HepG2 (cell line): ENCODE results near the gene S100A13. TPM values are rescaled to one million over a fixed set of nuclear protein-coding genes. Genes with fewer than 3 reads are reported as not detected.

Source experiments
- EED ChIP-seq: sonication (generic); formaldehyde crosslinking; IDR thresholded peaks from 2 replicates; pipeline ENCODE4 v1.5.0; 2020; ENCODE audit warnings: mild to moderate bottlenecking, missing genetic modification reagents
- HNF4G ChIP-seq, 2 experiments: sonication (generic) in 1 of 2; formaldehyde crosslinking in 1 of 2; IDR thresholded peaks; 2 replicates each; pipeline versions ENCODE4 v1.4.0 to v1.6.1; 2011 to 2020; ENCODE audit warnings: borderline replicate concordance in 2 of 2, low read depth in 2 of 2, mild to moderate bottlenecking in 2 of 2, low read length in 1 of 2, missing genetic modification reagents in 1 of 2, moderate library complexity in 1 of 2
- MYC ChIP-seq: sonication (generic); formaldehyde crosslinking; IDR thresholded peaks from 2 replicates; pipeline ENCODE4 v1.9.0; 2021; ENCODE audit warnings: missing genetic modification reagents, borderline replicate concordance
- NRL ChIP-seq: sonication (generic); formaldehyde crosslinking; IDR thresholded peaks from 2 replicates; pipeline ENCODE4 v1.5.0; 2020; ENCODE audit warnings: missing genetic modification reagents, mild to moderate bottlenecking, moderate library complexity, borderline replicate concordance
- REXO4 ChIP-seq: sonication (generic); formaldehyde crosslinking; IDR thresholded peaks from 2 replicates; pipeline ENCODE4 v1.8.0; 2022; ENCODE audit warnings: missing genetic modification reagents, mild to moderate bottlenecking, borderline replicate concordance
- SAP130 ChIP-seq: IDR thresholded peaks from 2 replicates; pipeline ENCODE4 v1.6.1; 2016; ENCODE audit warnings: low read depth
- SMAD3 ChIP-seq: sonication (generic); formaldehyde crosslinking; IDR thresholded peaks from 2 replicates; pipeline ENCODE4 v1.4.0; 2020; ENCODE audit warnings: missing genetic modification reagents
- SRSF9 ChIP-seq: fragments of 200-400 bp; formaldehyde crosslinking; IDR thresholded peaks from 2 replicates; pipeline ENCODE4 v1.6.1; 2018; ENCODE audit warnings: borderline replicate concordance, mild to moderate bottlenecking, low read depth, low read length; ENCODE audit not compliant: insufficient read depth, poor library complexity, severe bottlenecking
- YEATS2 ChIP-seq: sonication (generic); formaldehyde crosslinking; IDR thresholded peaks from 2 replicates; pipeline ENCODE4 v1.4.0; 2020; ENCODE audit warnings: missing genetic modification reagents, borderline replicate concordance
- ZNF430 ChIP-seq: sonication (generic); formaldehyde crosslinking; IDR thresholded peaks from 2 replicates; pipeline ENCODE4 v1.9.0; 2021; ENCODE audit warnings: mild to moderate bottlenecking, missing genetic modification reagents
- ZNF598 ChIP-seq: sonication (generic); formaldehyde crosslinking; IDR thresholded peaks from 2 replicates; pipeline ENCODE4 v1.5.1; 2020; ENCODE audit warnings: mild to moderate bottlenecking, missing genetic modification reagents, borderline replicate concordance
- ZNF747 ChIP-seq: sonication (generic); formaldehyde crosslinking; IDR thresholded peaks from 2 replicates; pipeline ENCODE4 v1.8.1; 2023; ENCODE audit warnings: missing genetic modification reagents, mild to moderate bottlenecking, borderline replicate concordance
- polyA plus RNA-seq, 8 experiments: library from polyadenylated mRNA; depleted of rRNA in 3 of 8; stranded (reverse) in 7 of 8; unstranded in 1 of 8; fragments of >200 nt; fragmentation: Illumina TruSeq in 4 of 8; extraction: Trizol in 4 of 8; gene quantifications; 2 replicates each; pipeline versions ENCODE4 v1.2.1 to v1.2.3, GENCODE V29; 2011 to 2016; ENCODE audit warnings: low read depth in 4 of 8, missing spikeins in 1 of 8, mixed read lengths in 1 of 8; ENCODE audit not compliant: insufficient read depth in 1 of 8
- total RNA-seq, 5 experiments: library from RNA; depleted of rRNA; stranded (reverse); fragments of >200 nt; fragmentation: Illumina TruSeq; extraction: Trizol; gene quantifications; 2 replicates each; pipeline ENCODE4 v1.2.3, GENCODE V29; 2016; ENCODE audit warnings: low read depth in 1 of 5
- TF ChIP-seq, protein P1 (sequence below): sonication (generic); formaldehyde crosslinking; IDR thresholded peaks from 2 replicates; pipeline ENCODE4 v1.5.0; 2020; ENCODE audit warnings: missing genetic modification reagents
- TF ChIP-seq, protein P2 (sequence below): sonication (generic); formaldehyde crosslinking; IDR thresholded peaks from 2 replicates; pipeline ENCODE4 v1.5.0; 2020; ENCODE audit warnings: mild to moderate bottlenecking, missing genetic modification reagents, moderate library complexity
- TF ChIP-seq, protein P3 (sequence below): sonication (generic); formaldehyde crosslinking; IDR thresholded peaks from 2 replicates; pipeline ENCODE4 v1.5.0; 2020; ENCODE audit warnings: mild to moderate bottlenecking, missing genetic modification reagents
- TF ChIP-seq, protein P4 (sequence below): sonication (generic); formaldehyde crosslinking; IDR thresholded peaks from 2 replicates; pipeline ENCODE4 v1.4.0; 2020; ENCODE audit warnings: mild to moderate bottlenecking, low read depth, missing genetic modification reagents
- TF ChIP-seq, protein P5 (sequence below): sonication (generic); formaldehyde crosslinking; conservative IDR thresholded peaks from 2 replicates; pipeline ENCODE4 v1.4.0; 2020; ENCODE audit warnings: missing genetic modification reagents
- TF ChIP-seq, protein P6 (sequence below): sonication (generic); formaldehyde crosslinking; IDR thresholded peaks from 2 replicates; pipeline ENCODE4 v1.5.1; 2020; ENCODE audit warnings: missing genetic modification reagents, mild to moderate bottlenecking, borderline replicate concordance

S100A13 gene
- total and polyA plus RNA-seq, 2 of the 13 experiments (the other 11 are each of a cell fraction or from before 2014, with no cell fraction given): 89.5 to 172 TPM

DNA sequence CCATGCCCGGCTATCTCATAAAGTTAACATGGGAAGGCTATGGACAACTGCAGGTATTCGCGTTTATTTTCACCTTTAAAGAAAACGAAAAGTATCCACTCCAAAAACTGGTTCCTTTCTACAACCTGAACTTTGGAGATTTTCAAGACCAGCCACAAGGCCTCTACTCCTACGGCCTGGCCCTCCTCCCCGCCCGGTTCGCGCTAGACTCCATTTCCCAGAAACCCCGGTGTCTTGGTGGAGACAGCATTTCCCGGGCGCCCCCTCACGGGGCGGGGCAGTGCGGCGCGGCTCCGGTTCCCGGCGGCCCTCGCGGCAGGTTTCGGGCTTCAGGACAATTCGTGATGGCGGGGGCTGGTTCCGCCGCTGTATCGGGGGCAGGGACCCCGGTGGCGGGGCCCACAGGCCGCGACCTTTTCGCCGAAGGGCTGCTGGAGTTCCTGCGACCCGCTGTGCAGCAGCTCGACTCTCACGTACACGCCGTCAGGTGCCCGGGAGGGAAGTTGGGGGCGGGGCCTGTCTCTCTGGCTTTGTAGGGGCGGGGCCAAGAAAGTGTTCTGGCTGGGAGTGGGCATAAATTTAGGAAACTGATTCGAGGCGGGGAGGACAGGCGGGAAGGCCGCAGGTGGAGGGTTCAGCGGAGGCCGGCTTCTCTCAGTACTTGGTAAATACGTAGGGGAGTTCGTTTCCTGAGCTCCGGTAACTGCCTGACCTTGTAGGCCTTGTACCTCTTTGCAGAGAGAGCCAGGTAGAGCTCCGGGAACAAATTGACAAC lies 31.3 kb upstream of the S100A13 start, which contains the start of gene SNAPIN (continued):
- TF ChIP-seq, protein P1, sequence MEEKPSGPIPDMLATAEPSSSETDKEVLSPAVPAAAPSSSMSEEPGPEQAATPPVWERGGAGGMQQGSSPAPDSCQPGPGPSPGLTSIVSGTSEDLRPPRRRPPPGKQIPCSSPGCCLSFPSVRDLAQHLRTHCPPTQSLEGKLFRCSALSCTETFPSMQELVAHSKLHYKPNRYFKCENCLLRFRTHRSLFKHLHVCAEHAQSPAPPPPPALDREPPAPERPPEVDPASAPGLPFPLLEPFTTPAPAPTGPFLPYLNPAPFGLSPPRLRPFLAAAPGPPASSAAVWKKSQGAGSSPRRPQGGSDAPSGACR: peak; percentile 89; the same call in 1 of the 2 replicates
- TF ChIP-seq SMAD3 (CRISPR knock-in tag) (peak; percentile 47; the same call in 1 of the 2 replicates), MYC (peak; percentile 62; the same call in 1 of the 2 replicates), ZNF747 (no peak), ZNF430 (CRISPR knock-in tag) (0 out of 2 replicates have a peak, but pooled peaks have one; percentile 54), EED (CRISPR knock-in tag) (no peak), ZNF598 (CRISPR knock-in tag) (no peak), NRL (peak; percentile 72; the same call in 1 of the 2 replicates), SRSF9 (no peak), SAP130 (peak; percentile 84), HNF4G (IDR thresholded peaks at IDR 0.05; ENCODE audit: borderline replicate concordance, low read depth, low read length) (no peak), HNF4G (CRISPR knock-in tag; IDR thresholded peaks at IDR 0.05; ENCODE audit: borderline replicate concordance, low read depth) (no peak), REXO4 (CRISPR knock-in tag) (no peak), YEATS2 (CRISPR knock-in tag) (peak; percentile 88)
- TF ChIP-seq, protein P2, sequence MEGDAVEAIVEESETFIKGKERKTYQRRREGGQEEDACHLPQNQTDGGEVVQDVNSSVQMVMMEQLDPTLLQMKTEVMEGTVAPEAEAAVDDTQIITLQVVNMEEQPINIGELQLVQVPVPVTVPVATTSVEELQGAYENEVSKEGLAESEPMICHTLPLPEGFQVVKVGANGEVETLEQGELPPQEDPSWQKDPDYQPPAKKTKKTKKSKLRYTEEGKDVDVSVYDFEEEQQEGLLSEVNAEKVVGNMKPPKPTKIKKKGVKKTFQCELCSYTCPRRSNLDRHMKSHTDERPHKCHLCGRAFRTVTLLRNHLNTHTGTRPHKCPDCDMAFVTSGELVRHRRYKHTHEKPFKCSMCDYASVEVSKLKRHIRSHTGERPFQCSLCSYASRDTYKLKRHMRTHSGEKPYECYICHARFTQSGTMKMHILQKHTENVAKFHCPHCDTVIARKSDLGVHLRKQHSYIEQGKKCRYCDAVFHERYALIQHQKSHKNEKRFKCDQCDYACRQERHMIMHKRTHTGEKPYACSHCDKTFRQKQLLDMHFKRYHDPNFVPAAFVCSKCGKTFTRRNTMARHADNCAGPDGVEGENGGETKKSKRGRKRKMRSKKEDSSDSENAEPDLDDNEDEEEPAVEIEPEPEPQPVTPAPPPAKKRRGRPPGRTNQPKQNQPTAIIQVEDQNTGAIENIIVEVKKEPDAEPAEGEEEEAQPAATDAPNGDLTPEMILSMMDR (CRISPR knock-in tag): peak; percentile 48
- TF ChIP-seq, protein P3, sequence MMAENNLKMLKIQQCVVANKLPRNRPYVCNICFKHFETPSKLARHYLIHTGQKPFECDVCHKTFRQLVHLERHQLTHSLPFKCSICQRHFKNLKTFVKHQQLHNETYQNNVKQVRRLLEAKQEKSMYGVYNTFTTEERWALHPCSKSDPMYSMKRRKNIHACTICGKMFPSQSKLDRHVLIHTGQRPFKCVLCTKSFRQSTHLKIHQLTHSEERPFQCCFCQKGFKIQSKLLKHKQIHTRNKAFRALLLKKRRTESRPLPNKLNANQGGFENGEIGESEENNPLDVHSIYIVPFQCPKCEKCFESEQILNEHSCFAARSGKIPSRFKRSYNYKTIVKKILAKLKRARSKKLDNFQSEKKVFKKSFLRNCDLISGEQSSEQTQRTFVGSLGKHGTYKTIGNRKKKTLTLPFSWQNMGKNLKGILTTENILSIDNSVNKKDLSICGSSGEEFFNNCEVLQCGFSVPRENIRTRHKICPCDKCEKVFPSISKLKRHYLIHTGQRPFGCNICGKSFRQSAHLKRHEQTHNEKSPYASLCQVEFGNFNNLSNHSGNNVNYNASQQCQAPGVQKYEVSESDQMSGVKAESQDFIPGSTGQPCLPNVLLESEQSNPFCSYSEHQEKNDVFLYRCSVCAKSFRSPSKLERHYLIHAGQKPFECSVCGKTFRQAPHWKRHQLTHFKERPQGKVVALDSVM (CRISPR knock-in tag): peak; percentile 35; the same call in 1 of the 2 replicates
- TF ChIP-seq, protein P4, sequence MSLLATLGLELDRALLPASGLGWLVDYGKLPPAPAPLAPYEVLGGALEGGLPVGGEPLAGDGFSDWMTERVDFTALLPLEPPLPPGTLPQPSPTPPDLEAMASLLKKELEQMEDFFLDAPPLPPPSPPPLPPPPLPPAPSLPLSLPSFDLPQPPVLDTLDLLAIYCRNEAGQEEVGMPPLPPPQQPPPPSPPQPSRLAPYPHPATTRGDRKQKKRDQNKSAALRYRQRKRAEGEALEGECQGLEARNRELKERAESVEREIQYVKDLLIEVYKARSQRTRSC (CRISPR knock-in tag): no peak
- TF ChIP-seq, protein P5, sequence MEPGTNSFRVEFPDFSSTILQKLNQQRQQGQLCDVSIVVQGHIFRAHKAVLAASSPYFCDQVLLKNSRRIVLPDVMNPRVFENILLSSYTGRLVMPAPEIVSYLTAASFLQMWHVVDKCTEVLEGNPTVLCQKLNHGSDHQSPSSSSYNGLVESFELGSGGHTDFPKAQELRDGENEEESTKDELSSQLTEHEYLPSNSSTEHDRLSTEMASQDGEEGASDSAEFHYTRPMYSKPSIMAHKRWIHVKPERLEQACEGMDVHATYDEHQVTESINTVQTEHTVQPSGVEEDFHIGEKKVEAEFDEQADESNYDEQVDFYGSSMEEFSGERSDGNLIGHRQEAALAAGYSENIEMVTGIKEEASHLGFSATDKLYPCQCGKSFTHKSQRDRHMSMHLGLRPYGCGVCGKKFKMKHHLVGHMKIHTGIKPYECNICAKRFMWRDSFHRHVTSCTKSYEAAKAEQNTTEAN: peak; percentile 52; the same call in 1 of the 2 replicates
- TF ChIP-seq, protein P6, sequence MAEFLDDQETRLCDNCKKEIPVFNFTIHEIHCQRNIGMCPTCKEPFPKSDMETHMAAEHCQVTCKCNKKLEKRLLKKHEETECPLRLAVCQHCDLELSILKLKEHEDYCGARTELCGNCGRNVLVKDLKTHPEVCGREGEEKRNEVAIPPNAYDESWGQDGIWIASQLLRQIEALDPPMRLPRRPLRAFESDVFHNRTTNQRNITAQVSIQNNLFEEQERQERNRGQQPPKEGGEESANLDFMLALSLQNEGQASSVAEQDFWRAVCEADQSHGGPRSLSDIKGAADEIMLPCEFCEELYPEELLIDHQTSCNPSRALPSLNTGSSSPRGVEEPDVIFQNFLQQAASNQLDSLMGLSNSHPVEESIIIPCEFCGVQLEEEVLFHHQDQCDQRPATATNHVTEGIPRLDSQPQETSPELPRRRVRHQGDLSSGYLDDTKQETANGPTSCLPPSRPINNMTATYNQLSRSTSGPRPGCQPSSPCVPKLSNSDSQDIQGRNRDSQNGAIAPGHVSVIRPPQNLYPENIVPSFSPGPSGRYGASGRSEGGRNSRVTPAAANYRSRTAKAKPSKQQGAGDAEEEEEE (CRISPR knock-in tag): no peak
